HG02678 (cell line): ENCODE results near the gene CTAGE8.
A peak's percentile ranks its signal among the peaks of the same experiment; 100 is the strongest.
"Not testable (repeated sequence)": the region's sequence is repeated elsewhere in the genome, so short reads cannot be mapped to it uniquely, and the experiment has no call there.

Experiments
- ATAC-seq: cut with Tn5 transposase; IDR thresholded peaks from one replicate; pipeline ENCODE4 v1.9.1; 2021; ENCODE audit warnings: mild to moderate bottlenecking, moderate library complexity; ENCODE audit not compliant: unreplicated experiment

CTAGE8 gene, protein sequence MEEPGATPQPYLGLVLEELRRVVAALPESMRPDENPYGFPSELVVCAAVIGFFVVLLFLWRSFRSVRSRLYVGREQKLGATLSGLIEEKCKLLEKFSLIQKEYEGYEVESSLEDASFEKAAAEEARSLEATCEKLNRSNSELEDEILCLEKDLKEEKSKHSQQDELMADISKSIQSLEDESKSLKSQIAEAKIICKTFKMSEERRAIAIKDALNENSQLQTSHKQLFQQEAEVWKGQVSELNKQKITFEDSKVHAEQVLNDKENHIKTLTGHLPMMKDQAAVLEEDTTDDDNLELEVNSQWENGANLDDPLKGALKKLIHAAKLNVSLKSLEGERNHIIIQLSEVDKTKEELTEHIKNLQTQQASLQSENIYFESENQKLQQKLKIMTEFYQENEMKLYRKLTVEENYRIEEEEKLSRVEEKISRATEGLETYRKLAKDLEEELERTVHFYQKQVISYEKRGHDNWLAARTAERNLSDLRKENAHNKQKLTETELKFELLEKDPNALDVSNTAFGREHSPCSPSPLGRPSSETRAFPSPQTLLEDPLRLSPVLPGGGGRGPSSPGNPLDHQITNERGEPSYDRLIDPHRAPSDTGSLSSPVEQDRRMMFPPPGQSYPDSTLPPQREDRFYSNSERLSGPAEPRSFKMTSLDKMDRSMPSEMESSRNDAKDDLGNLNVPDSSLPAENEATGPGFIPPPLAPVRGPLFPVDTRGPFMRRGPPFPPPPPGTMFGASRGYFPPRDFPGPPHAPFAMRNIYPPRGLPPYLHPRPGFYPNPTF

DNA sequence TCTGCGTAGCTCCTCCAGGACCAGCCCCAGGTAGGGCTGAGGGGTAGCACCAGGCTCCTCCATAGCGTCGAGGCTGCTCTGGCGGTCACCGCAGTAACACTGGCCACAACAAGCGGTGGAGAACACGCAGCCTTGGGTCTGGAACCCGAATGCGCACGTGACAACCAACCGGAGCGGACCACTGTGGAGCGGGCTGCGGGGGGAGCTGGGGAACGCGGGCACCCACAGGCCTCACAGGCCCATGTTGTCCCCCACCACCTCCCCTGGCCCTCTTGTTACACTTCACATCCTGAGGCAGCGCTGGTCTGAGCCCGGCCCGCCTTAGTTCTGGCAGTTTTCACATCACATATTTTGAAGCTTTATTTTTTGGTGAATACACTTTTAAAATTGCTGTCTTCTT lies at the start of gene CTAGE8:
Gene CTAGE8 (minus strand): TSS at position 101 of the 400 bp plus-strand sequence. CDS start 38 bp downstream, at position 63.
- not testable (repeated sequence) for ATAC-seq

DNA sequence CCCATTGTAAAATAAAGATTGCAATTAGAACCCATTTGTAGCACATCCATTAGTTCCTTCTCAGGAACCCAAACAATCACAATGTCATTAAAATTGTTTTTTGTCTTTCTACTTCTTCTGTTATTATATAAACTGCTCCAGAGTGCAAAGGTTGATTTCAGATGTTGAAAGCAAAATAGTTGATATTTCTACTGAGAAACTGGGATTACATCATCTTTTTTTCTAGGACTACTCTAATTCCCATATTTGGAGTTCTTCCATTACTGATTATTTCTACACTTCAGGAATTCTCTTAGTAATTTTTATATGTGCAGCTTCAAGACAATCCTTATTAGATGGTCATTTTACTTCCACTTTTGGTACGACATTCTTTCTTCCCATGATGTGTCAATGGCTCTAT lies 48.4 kb upstream of the CTAGE8 start:
- not testable (repeated sequence) for ATAC-seq

DNA sequence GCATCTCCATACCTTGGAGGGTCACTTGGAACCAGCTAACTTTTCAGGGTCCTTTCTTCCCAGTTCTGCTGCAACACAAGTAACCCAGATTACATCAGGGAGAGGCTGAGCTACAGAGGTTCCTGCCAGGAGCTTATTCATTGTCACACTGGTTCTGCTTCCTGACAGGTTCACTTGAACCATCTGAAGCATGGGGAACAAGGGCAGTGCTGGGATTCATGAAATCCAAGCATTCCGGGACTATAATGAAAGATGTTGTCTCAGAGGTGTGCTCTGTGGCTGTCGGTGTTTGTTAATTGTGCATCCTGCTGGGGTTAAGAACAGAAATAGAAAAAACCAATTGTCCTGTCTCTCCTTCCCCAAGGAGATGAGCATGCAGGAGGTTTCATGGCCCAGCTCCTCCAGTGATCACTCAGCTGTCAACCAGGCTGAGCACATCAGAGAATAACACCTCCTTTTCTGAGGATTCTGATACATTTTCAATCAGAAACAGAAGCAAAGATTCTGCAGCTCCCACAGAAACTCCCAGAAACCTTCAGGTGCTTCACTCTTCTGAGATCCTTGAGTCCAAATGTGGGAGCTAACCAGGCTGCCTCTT lies 42.9 kb upstream of the CTAGE8 start, which contains the start of gene OR2A1:
Gene OR2A1 (plus strand): TSS at position 548 of the 598 bp plus-strand sequence. CDS start 5,706 bp downstream, outside the sequence.
- not testable (repeated sequence) for ATAC-seq

DNA sequence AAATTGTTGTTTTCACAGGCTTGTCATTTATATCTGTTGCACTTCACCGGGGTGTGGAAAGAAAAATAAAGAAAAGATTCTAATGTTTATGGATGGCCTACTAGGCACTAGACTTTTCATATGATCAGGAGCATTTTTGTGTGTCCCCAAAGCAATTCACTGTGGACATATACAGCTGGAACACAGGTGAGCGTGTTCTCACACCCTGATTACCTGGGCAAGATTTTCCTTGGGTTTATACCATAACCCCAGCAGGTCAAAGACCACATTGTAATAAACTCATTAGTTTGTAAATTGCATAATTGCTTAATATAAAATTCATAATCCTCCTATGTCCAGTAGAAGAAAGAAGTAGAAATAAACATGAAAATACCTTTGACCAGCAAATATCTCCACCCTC lies 42.1 kb upstream of the CTAGE8 start:
- ATAC-seq: not testable (repeated sequence)

DNA sequence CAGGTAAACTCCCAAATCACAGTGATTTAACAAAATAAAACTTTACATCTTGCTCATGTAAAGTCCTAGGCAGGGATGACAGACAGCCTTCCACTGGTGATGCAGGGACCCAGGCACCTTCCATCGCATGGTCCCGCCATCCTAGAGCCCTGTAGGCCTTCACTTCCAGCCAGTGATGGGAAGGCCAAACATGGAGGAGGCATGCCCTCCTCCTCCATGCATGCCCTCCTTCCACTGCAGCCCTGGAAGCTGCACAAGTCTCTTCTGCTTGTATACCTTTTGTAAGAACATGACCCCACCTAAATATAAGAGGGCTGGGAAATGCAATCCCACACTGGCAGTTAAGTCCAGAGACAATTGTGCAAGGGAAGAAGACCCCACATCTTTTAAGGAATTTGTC lies 40.6 kb upstream of the CTAGE8 start:
- ATAC-seq: not testable (repeated sequence)

DNA sequence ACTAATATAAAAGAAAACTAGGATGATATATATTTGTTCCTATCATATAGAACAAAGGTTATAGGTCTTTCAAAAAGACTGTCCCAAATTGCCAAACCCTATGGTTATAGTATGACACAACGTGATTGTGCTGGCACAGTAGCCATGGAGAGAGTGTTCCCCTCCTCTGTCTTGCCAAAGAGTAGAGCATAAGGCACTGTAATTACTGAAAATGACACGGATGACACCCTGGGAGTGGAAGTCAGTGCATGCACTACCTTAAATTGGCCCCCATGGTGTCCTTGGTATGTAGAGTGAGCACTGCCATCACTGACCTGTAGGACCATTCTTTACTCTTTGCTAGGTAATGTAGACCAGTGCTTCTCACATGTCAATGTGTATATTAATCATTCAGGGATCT lies 36.1 kb upstream of the CTAGE8 start:
- not testable (repeated sequence) for ATAC-seq

DNA sequence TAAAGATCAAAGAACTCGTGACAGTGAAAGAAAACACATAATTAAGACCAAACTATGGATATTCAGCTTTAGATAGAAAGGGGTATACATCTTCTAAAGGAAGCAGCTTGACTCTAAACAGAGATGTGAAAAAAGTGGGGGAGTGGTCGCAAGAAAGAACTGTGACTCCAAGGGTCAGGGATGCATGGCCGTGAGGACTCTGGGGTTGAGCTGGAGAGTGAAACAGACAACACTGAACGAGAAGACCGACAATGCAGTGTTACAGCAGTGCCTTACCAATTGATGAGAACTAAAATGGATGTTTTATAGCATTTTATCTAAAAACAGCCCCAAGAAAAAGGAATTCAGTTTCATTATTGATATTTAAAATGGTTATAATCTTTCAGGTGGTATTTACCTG lies 34.5 kb upstream of the CTAGE8 start:
- ATAC-seq: not testable (repeated sequence)

DNA sequence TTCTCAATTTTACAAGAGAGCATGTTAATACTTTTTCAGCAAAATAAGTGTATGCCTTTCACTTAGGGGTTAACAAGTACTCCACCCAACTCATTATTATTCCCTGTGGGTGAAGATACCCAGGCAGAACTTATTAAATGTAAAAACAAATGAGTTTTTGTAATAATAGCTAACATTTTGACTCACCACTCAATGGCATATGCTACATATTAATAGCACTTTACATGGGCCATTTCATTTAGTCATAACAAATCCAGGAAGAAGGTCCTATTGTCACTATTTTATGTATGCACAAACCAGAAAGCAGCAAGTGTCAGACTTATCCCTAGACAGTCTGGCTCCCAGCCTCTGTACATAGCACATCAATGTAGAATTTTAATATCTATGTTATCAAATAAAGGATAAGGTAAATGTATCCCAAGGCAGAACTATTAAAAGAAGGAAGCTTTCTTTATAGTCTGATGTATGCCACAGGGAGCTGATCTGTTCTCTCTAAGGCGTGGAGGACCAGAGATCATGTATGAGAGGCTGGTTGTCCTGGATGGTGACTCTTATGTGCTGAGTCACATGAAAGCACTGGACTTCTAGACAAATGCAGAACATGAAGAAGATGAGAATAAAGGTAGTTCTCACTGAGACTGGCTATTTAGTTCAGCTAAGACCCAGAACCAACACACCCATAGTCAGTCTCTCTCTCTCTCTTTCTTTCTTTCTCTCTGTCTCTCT lies 33.7 kb upstream of the CTAGE8 start:
- ATAC-seq: not testable (repeated sequence)

DNA sequence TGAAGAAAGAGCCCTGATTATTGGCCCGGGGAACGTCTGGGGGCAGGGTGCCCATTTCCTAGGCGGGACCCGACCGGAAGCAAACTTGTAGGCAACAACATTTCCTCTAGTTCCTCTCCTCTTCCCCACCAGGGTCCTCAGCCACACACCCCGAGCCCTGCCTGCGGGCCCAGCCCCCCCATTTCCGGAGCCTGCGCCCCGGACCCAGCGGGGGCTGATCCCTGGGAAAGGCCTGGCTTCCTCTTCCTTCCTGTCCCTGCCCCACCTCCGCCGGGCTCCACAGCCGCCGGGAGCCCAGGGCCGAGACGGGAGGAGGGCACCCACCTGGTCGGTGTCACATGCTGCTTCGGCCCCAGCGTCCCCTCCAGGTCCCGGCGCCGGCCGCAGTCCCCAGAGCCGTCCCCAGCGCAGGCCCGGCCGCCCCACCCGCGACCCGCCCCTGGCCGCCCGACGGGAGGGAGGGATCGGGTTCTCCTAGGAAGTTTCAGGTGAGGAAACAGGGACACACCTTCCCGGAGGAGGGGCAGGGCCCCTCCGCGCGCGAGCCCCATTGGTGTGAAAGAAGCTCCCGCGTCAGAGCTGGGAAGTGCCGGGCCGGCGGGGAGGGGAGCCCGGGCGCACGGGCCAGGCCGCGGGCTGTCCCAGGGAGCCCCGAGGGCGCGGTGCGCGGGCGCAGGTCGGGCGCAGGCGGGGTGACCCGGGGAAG lies 24.9 kb upstream of the CTAGE8 start:
- peak; percentile 69 for ATAC-seq

DNA sequence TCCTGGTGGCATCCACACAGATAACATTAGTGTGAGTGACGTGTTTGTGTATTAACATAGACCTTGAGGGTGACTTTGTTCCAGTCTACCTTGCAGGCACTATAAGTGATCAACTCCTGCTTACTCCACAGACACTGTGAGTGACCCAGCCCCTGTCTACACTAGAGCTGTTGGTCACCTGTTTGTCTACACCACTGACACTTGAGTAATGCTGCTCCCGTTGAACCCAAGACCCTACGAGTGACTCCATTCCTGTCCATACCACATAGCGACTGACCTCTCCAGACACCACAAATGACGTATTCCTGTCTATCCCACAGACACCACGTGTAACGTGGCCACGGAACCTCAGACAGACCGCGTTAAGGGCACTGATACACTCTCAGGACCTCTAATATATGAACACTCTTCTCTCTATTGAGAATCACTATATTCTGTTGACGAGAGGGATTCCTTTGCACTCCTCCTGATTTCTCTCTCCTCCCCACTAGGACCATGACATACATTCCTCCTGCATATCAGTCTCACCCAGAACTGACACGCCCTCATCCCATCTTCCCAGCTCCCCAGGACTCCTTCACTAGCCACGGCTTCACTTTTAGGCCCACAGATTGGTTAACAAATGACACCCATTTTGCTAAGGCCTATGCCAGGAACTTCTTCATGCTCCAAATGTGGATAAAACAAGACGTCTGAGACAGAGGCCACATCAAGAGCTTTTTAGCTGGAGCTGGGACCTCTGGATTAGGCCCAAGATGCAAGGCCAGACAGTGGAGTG lies 23.5 kb upstream of the CTAGE8 start:
- not testable (repeated sequence) for ATAC-seq

DNA sequence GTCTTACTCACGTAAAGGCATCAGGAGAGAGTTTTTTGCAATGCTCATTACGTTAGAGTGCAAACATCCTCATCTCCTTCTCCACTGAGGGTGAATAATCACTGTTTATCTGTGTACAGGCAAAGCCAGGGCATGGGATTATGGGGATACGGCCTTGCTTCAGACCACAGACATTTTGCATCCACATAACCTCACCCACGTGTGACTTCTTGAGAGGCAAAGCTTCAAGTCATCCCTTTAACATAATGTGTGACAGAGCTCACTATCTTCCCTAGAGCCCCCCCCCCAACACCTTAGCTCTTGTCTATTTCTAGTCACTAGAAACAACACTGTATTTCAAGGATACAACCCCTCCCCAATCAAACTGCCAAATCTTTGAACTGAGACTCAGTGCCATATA lies 22.5 kb upstream of the CTAGE8 start:
- ATAC-seq: not testable (repeated sequence)

DNA sequence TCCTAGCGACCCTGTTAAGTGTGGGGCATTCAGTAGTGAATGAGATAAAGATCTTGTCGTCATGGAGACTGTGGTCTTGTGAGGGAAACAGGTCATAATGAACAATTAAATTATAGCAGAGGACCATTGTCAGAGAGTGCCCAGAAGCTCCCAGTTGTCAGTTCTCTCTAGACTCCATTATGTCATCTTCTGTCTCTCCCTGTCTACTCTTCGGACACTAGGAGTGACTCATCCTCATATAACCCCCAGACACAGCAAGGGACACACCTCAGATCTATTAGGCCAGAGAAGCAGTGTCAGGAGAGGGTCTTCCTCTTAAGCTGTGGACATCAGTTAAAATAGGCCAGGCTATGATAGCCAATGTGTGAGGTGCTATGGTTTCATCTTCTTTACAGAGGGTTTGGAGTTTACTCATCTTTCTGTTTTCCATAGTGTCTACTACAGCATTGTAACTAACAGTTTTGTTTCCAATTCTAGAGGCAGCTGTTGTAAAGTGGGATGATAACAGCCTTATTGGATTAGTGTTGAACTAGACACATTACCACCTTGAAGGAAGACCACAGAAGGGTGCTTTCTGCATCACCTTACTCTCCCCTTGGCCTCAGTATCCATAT lies 18.2 kb upstream of the CTAGE8 start:
- ATAC-seq: not testable (repeated sequence)

DNA sequence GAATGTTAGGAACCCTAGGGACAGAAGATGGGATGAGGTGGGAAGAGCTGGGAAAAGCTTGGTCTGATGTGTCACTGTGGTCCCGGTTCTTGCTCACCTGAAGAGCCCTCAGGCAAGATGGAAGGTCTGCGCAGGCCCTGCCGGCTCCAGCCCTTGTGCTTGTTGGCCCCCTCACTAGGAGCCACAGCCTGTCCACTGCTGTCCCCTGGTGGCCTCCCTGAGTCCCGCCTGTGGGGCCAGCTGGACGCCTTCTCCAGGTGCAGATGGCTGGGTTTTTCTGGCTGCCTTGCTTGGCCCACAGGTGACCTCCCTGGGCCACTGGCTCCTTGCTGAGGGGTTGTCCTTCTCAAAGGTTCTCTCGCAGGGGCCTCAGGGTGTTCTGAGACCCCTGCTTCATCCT lies 14.6 kb upstream of the CTAGE8 start:
- ATAC-seq: not testable (repeated sequence)

DNA sequence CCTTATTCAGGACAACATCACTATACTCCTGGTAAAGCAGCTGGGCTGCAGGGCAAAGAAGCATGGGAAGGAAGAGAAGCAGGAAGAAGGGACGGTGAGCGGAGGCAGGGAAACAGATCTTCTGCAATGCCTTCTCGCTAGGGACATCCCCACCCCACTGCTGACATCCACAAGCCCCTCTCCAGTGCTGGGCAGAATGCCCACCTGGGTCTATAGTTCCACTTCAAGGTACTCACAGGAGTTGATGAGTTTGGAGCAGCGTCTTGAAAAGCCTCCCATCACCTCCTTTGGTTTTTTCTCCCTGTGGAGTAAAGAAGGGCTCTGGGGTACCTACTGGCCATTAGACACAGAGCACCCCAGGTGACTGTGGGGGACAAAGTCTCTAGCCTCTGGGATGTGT lies 13.4 kb upstream of the CTAGE8 start:
- ATAC-seq: not testable (repeated sequence)

DNA sequence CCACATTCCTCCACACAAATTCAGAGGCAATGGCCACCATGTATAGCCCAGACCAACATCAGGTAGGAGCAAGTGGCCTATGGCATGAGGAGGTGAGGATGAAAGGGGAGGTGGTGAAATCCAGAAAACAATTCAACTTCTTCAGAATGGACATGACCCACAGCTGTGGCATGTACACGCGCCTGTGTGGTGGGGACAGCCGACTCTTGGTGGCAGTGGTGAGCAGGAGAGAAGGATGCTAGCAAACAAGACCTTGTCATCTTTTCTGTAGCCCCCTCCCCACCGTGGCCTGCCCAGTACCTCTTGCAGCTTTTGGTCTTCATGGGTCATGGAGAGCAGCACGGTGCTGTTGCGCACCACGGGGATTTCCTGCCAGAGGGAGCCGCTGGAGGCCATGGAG lies 12.9 kb upstream of the CTAGE8 start:
- ATAC-seq: not testable (repeated sequence)

DNA sequence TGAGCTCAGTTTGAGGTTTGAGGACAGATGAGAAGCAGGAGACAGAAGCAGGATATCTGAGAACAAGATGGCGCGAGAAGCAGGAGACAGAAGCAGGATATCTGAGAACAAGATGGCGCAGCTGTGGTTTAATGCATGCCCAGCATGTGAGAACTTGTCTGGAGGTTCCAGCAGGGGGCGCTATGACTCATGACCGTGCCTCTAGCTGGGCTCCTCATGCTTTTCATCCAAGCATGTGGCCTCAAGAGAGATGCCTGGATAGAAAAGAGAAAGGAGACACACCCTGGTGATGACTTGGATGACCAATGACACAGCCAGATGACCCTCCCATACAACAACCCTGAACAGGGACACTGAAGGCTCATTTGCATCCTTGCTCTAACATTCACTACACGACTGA lies 10.9 kb upstream of the CTAGE8 start:
- not testable (repeated sequence) for ATAC-seq

DNA sequence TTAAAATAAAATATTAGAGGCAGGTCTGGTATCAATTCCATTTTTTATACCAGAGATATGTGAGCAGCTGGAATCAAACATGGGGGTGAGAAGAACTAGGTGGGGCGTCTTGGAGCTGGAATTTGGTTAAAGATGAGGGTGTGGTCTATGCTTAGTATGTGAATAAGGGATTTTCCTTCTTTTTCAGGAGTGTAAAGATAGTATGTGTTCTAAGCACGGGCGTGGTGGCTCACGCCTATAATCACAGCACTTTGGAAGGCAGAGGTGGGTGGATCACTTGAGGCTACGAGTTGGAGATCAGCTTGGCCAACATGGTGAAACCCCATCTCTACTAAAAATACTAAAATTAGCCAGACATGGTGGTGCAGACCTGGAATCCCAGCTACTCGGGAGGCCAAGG lies 6.2 kb upstream of the CTAGE8 start:
- ATAC-seq: not testable (repeated sequence)

DNA sequence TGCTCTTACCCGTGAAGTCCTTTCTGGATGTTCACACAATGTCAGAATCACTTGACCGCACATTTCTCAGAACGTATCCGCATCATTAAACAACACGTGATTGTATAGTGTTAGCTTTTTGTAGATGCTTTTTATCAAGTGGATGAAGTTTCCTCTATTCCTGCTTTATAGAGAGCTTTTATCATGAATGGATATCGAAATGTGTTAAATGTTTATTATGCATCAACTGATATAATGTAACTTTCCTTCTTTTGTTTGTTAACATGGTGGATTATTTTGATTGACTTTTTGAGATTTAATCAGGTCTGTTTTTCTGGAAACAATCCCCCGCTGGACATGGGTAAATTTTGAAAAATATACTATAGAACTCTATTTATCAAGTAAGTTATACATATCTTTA lies 4.4 kb downstream of the CTAGE8 start, which contains the start of gene OR2A7:
Gene OR2A7 (minus strand): TSS at position 101 of the 400 bp plus-strand sequence. CDS start 5,164 bp downstream, outside the sequence.
- ATAC-seq: not testable (repeated sequence)

DNA sequence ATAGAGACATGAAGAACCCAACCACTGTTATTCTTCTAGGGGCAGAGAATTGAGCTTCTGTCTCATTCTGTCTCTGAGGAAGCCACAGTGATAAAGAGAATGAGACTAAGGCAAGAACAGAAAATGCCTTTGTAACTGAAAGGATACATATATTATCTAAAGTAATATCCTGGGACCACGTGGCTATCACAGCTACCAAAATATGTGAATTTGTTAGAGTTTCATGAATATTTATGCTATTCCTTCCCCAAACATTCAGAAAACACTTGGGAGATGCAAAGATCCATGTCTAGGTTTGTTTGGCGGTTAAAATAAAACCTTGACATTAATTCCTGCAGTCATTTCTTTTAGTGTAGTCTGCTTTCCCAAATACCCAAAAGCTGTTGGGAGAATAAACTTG lies 7.0 kb downstream of the CTAGE8 start:
- not testable (repeated sequence) for ATAC-seq
